GM12801 (cell line): Measurements from ENCODE around the gene FAF2.

Experiments used
- CTCF ChIP-seq: IDR thresholded peaks from one replicate; pipeline ENCODE4 v1.5.1; 2011; ENCODE audit warnings: control low read depth; ENCODE audit not compliant: insufficient read length; ENCODE audit errors: extremely low read depth

Gene FAF2

GRCh38 chr5:176545737-176546509 lies 97.7 kb downstream of the FAF2 start:
- no peak for TF ChIP-seq CTCF

- no peak for TF ChIP-seq CTCF
Observed at GRCh38 chr5:176547802-176548201, 99.6 kb downstream of the FAF2 start.

GRCh38 chr5:176548967-176549444 lies 100.8 kb downstream of the FAF2 start, which contains the start of gene CDHR2:
Gene CDHR2, plus strand, starts transcription at chr5:176549342. Its CDS starts 16,011 bp downstream, at chr5:176565353.
- no peak for TF ChIP-seq CTCF

- TF ChIP-seq CTCF = no peak
Observed at GRCh38 chr5:176549871-176550270, 101.7 kb downstream of the FAF2 start.

- no peak for TF ChIP-seq CTCF
Observed at GRCh38 chr5:176550275-176550831, 102.2 kb downstream of the FAF2 start.

GRCh38 chr5:176552332-176552869 lies 104.2 kb downstream of the FAF2 start:
- TF ChIP-seq CTCF = no peak

- TF ChIP-seq CTCF = no peak
Observed at GRCh38 chr5:176553260-176554085, 105.3 kb downstream of the FAF2 start.
